Astrocyte of the spinal cord (primary cell): ENCODE results near the gene DNAJC6.

Experiments used
- DNase-seq: peaks from one replicate; pipeline ENCODE4 v3.0.0; 2011; ENCODE audit warnings: low read depth, low spot score
- H3K4me3 ChIP-seq: 2 replicates; pipeline ENCODE4 v1.5.1; 2011; ENCODE audit warnings: low read depth, mild to moderate bottlenecking, low read length, moderate library complexity
- in situ Hi-C: cut with HindIII; loops from 2 replicates; pipeline ENCODE4 v1.10.0; 2017; ENCODE audit warnings: low sequenced_read_pairs
- TF ChIP-seq, protein P1 (sequence below): IDR thresholded peaks from 2 replicates; pipeline ENCODE4 v1.5.1; 2012; ENCODE audit warnings: low read depth, mild to moderate bottlenecking, low read length, inconsistent platforms

DNAJC6 gene

DNA sequence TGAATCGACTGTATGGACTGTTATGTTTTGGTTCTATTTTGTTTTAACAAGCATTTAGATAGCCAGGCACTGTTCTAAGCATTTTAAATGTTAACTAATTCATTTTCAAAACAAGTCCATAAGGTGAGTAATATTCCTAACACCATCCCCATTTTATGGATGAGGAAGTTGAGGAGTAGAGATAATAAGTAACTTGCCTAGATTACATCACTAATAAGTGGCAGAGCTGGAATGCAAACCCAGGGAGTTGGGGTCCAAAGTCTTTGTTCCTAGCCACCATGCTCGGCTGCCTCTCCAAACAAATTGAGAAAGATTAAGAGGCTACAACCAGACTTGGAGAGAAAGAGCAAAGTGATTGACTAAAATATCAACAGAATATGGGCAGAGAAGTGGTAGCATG lies 98.5 kb downstream of the DNAJC6 start:
- no peak for DNase-seq
- H3K4me3 ChIP-seq: no peak overlapping the region
- in situ Hi-C loops: no loop called here
- TF ChIP-seq, protein P1, sequence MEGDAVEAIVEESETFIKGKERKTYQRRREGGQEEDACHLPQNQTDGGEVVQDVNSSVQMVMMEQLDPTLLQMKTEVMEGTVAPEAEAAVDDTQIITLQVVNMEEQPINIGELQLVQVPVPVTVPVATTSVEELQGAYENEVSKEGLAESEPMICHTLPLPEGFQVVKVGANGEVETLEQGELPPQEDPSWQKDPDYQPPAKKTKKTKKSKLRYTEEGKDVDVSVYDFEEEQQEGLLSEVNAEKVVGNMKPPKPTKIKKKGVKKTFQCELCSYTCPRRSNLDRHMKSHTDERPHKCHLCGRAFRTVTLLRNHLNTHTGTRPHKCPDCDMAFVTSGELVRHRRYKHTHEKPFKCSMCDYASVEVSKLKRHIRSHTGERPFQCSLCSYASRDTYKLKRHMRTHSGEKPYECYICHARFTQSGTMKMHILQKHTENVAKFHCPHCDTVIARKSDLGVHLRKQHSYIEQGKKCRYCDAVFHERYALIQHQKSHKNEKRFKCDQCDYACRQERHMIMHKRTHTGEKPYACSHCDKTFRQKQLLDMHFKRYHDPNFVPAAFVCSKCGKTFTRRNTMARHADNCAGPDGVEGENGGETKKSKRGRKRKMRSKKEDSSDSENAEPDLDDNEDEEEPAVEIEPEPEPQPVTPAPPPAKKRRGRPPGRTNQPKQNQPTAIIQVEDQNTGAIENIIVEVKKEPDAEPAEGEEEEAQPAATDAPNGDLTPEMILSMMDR: no peak

DNA sequence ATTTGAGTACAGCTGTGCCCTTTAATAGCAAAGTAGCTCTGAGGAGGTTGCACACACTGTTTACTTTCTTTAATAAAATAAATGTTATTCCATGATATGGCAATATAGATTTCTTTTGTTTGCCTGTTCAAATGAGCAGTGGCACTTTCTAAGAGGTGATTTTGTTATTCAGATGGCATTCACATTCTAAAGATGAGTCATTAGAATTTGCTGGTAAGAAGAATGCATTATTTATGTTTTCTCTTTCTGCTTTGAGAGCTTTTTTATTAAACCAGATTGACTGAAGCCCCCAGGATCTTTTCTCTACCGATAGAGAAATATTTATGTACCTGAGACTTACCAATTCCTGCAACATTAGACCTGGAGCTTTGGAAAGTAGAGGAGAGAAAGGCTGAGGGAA lies 100.0 kb downstream of the DNAJC6 start:
- in situ Hi-C loops: no loop called here
- TF ChIP-seq, protein P1: no peak
- no peak for DNase-seq
- H3K4me3 ChIP-seq: no peak overlapping the region

DNA sequence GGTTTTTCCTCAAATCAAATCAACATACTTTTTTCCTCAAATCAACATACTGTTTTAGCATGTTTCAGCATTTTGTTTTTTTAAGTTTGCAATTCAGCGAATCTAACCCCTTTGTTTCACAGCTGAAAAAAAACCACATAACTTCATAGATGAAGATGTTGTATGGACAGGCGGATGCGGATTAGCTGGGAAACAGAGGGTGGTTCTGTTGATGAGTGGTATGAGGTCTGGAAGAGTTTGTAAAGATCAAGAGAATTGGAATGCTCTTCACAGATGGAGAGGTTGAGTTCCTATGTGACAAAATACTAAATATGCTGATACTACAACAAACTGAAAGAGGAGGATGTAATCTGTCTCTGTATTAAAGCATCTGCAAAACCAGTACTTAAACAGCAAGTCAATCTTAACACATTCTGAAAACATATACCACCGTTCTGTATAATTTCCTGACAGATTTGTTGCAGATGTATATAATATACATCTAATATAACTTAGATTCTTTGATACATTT lies 100.5 kb downstream of the DNAJC6 start:
- in situ Hi-C loops: no loop called here
- no peak overlapping the region for H3K4me3 ChIP-seq
- TF ChIP-seq, protein P1: no peak
- DNase-seq: no peak

DNA sequence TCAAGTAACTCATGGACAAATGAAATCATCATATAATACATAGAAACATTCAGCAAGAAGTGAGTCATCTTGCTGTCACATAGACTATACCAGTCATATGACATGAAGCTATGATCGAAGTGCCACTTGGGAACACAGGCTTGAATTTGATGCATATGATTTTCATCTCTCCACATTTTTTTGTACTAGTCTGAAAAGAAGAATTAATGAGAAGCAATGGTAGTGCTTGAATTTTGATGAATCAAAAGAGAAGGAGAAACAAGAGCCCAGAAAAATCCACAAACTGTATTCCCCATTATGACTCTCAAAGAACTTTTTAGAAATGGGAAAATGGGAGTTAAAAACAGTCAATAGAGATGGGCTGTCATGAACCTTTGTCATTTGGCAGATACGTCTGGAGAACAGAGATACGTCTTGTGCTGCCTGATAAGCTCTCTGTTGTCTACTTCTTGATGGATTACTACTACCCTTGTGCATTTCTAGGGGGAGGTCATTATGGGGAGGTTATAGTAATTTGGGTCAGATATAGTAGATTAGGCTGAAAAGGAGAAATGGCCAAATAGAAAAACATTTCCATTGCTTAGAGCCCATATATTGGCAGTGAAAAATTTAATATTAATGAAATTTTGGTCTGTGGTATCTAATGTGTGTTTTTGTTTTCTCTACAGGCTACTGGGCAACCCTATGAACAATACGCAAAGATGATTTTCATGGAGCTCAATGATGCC lies 103.1 kb downstream of the DNAJC6 start:
- no peak overlapping the region for H3K4me3 ChIP-seq
- in situ Hi-C loops: no loop called here
- no peak for DNase-seq
- TF ChIP-seq, protein P1: no peak

DNA sequence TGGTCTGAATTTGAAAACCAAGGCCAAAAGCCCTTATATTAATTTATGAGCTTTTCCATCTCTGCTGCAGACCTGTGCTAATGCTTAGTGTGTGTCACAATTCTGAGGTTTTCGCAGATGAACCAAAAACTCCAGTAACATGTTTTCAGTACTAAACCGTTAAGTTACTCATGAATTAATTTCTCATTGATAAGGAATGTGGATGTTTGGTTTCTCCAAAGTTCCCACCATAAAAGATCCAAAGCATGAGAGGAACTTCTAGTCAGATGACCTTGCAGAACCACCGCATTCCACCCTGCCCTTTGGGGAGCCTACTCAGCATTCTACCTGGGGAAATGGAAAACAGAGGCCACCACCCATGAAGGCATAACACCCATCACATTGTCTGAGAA lies 103.6 kb downstream of the DNAJC6 start:
- TF ChIP-seq, protein P1: no peak
- in situ Hi-C loops: no loop called here
- DNase-seq: peak; percentile 77
- no peak overlapping the region for H3K4me3 ChIP-seq

DNA sequence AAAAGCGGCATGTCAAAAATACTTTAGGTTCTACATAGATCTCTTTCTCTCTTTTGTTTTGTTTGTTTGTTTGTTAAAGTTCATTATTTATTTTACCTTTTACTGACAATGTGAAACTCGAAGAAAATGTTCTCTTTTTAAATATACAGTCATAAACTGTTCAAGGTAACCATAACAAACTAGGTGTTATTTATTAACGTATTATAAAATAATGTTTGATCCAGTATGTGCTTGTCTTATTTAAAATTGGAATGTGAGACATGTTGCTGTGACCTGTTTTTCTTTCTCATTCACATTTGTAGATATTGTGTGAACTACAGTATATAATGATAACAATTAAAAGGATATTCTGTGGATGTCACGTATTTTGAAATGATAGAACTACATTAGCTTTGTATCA lies 105.2 kb downstream of the DNAJC6 start:
- in situ Hi-C loops: no loop called here
- no peak for DNase-seq
- H3K4me3 ChIP-seq: no peak overlapping the region
- TF ChIP-seq, protein P1: no peak

DNA sequence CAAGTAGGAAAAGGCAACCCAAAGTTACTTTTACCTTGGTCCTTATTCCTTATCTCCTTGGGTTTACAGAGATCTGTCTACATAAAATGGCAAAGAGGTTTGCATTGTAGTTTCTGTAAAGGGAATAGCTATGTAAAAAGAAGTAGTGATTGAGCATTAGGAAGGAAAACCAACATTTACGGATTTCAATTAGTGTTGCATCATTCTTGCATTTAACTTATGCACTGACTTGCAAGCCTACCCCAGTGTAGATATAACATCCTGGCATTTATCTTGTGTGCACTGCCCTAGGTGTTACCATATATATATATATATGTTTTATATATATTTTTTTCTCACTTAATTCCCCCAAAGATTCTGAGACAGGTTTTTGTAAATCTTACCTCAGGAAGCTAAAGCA lies 107.4 kb downstream of the DNAJC6 start:
- no peak overlapping the region for H3K4me3 ChIP-seq
- in situ Hi-C loops: no loop called here
- TF ChIP-seq, protein P1: no peak
- no peak for DNase-seq
